NT2/D1 (cell line): ENCODE data around the gene ETF1.

Source experiments
- SUZ12 ChIP-seq: IDR thresholded peaks from 2 replicates; pipeline ENCODE4 v1.6.1; 2011; ENCODE audit not compliant: insufficient read length, insufficient read depth; ENCODE audit errors: extremely low read depth
- YY1 ChIP-seq: IDR thresholded peaks from 2 replicates; pipeline ENCODE4 v1.6.1; 2011; ENCODE audit not compliant: insufficient read length, insufficient read depth

DNA sequence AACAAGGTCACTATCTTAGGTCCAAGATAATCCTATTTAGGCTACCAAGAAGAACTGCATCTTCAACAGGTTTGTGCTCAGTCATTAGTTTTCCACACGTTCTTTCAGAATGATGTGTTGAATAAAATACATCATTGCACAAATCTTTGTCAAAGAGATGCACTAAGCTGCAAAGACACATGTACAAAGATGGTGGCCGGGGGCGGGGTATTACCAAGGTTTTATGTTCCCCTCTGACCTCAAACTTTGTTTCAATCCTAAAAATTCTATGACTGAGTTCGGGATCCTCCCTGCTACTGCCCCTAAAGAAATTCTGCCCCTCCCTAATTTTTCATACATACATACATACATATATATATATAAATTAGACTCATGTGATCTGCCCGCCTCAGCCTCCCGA, 17.9 kb upstream of the ETF1 start:
- TF ChIP-seq YY1 = no peak
- no peak for TF ChIP-seq SUZ12
